ENCODE results near the gene SCAMP5. TPM values are rescaled to one million over a fixed set of nuclear protein-coding genes. Genes with fewer than 3 reads are reported as not detected.

SCAMP5 gene
- total RNA-seq, 1 experiment from 2014 or later: 70.1 TPM

DNA sequence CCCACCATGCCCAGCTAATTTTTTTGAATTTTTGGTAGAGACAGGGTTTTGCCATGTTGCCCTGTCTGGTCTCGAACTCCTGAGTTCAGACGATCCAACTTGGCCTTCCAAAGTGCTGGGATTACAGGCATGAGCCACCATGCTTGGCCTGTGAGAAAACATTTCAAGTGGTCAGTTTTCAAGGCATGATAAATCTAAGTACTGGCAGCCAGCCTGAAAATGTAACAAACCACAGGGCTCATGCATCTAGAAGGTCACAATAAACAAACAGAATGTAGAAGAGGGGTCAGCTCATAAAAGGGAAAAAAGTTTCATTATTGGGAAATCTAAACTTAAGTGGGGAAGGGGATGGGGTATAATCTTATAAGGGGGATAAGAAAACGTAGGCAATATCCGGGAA is 68.0 kb downstream of the SCAMP5 start:
- Mint-ChIP-seq H3K9me3 (peaks cover 9% of the 10 kb centered on the region), H3K4me1 (peaks cover 19% of the 10 kb centered on the region), H3K27me3 (ENCODE audit: low read depth) (peaks cover 6% of the 10 kb centered on the region; the same call in 1 of the 2 replicates), H3K27ac (no peak overlapping the region), H3K4me3 (no peak overlapping the region), H3K36me3 (peaks cover 7% of the 10 kb centered on the region)
- DNase-seq (ENCODE audit: low spot score): no peak
- ATAC-seq: no peak
- TF ChIP-seq SMAD4 (CRISPR knock-in tag; IDR thresholded peaks at IDR 0.05) (no peak), CREM (CRISPR knock-in tag; IDR thresholded peaks at IDR 0.05) (no peak), TCF7 (CRISPR knock-in tag; IDR thresholded peaks at IDR 0.05; ENCODE audit: low read depth) (no peak), EMX1 (CRISPR knock-in tag; IDR thresholded peaks at IDR 0.05) (no peak), RORB (CRISPR knock-in tag; IDR thresholded peaks at IDR 0.05) (no peak), KAT7 (CRISPR knock-in tag; IDR thresholded peaks at IDR 0.05; ENCODE audit: borderline replicate concordance) (no peak), MYBL2 (CRISPR knock-in tag; IDR thresholded peaks at IDR 0.05) (no peak)
- POLR2A ChIA-PET: no interaction called here
- CTCF ChIA-PET: no interaction called here

GRCh38 chr15:75063889-75064288 is 68.5 kb downstream of the SCAMP5 start:
- Mint-ChIP-seq H3K27ac (no peak overlapping the region), H3K27me3 (ENCODE audit: low read depth) (peaks cover 6% of the 10 kb centered on the region; the same call in 1 of the 2 replicates), H3K4me1 (peaks cover 19% of the 10 kb centered on the region), H3K36me3 (peaks cover 7% of the 10 kb centered on the region), H3K9me3 (peaks cover 9% of the 10 kb centered on the region), H3K4me3 (no peak overlapping the region)
- DNase-seq (ENCODE audit: low spot score) (no peak), ATAC-seq (no peak)
- TF ChIP-seq TEAD4 (CRISPR knock-in tag; IDR thresholded peaks at IDR 0.05) (no peak), NFE2L1 (CRISPR knock-in tag; IDR thresholded peaks at IDR 0.05) (no peak), JUN (CRISPR knock-in tag; IDR thresholded peaks at IDR 0.05) (no peak), FOXK1 (CRISPR knock-in tag; IDR thresholded peaks at IDR 0.05) (no peak), E2F5 (CRISPR knock-in tag; IDR thresholded peaks at IDR 0.05) (no peak), STAT6 (CRISPR knock-in tag; conservative IDR thresholded peaks at IDR 0.05; ENCODE audit: low read depth) (no peak), NR3C1 (CRISPR knock-in tag; conservative IDR thresholded peaks at IDR 0.05; ENCODE audit: low read depth) (no peak), MAX (CRISPR knock-in tag; IDR thresholded peaks at IDR 0.05) (no peak), HMGA2 (CRISPR knock-in tag; IDR thresholded peaks at IDR 0.05) (no peak), E2F4 (CRISPR knock-in tag; IDR thresholded peaks at IDR 0.05; ENCODE audit: borderline replicate concordance, low read depth) (no peak)
- ChIA-PET CTCF (no interaction called here), POLR2A (no interaction called here)

DNA sequence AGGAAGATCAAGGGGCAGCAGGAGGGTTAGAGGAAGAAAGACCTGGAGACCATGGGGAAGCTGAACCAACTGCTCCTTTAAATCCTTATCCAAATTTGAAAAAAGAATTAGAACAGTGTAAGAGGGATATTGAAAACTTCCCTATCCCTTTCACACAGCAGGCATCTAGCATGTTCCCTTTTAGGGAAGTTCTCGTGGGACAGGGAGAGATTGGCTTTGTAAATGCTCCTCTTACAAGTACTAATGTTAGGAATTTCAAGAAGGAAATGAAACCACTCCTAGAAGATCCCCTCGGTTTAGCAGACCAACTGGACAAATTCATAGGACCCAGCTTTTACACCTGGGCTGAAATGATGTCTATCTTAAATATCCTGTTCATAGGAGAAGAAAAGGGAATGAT is 69.5 kb downstream of the SCAMP5 start:
- peaks cover 7% of the 10 kb centered on the region for H3K36me3 Mint-ChIP-seq
- H3K27me3 Mint-ChIP-seq (ENCODE audit: low read depth): peaks cover 6% of the 10 kb centered on the region
- H3K9me3 Mint-ChIP-seq: peaks cover 9% of the 10 kb centered on the region
- no peak for DNase-seq (ENCODE audit: low spot score)
- POLR2A ChIA-PET: no interaction called here
- no peak overlapping the region for H3K4me3 Mint-ChIP-seq
- no peak for ATAC-seq
- CTCF ChIA-PET: no interaction called here
- H3K4me1 Mint-ChIP-seq: peaks cover 19% of the 10 kb centered on the region
- no peak overlapping the region; the same call in 1 of the 2 replicates for H3K27ac Mint-ChIP-seq
- no peak for TF ChIP-seq ZNF121 (CRISPR knock-in tag; IDR thresholded peaks at IDR 0.05)
- no peak for TF ChIP-seq IRF1 (CRISPR knock-in tag; IDR thresholded peaks at IDR 0.05)
- TF ChIP-seq SOX15 (CRISPR knock-in tag; IDR thresholded peaks at IDR 0.05): no peak
- TF ChIP-seq ZNF317 (CRISPR knock-in tag; IDR thresholded peaks at IDR 0.05; ENCODE audit: borderline replicate concordance, low read depth): no peak
- TF ChIP-seq ZNF512 (CRISPR knock-in tag; IDR thresholded peaks at IDR 0.05; ENCODE audit: borderline replicate concordance): no peak
- TF ChIP-seq ZNF219 (CRISPR knock-in tag; IDR thresholded peaks at IDR 0.05; ENCODE audit: borderline replicate concordance): no peak
- TF ChIP-seq AFF4 (CRISPR knock-in tag; IDR thresholded peaks at IDR 0.05; ENCODE audit: borderline replicate concordance): no peak

Data from WTC11 (cell line).